NCI-H774 (cell line): ENCODE data around the gene TRH.
"Not testable (repeated sequence)": the region's sequence is repeated elsewhere in the genome, so short reads cannot be mapped to it uniquely, and the experiment has no call there.

Source experiments
- DNase-seq: peaks from one replicate; lab custom pipeline; 2025; lab: John Stamatoyannopoulos, UW

The TRH gene

GRCh38 chr3:129965937-129966336, 8.6 kb upstream of the TRH start:
- no peak for DNase-seq

- no peak for DNase-seq
These were observed 7.6 kb upstream of the TRH start for GRCh38 chr3:129966876-129967275.

GRCh38 chr3:129967761-129968160, 6.8 kb upstream of the TRH start:
- DNase-seq, result no peak

GRCh38 chr3:129971351-129972052, 3.0 kb upstream of the TRH start:
- no peak for DNase-seq

- no peak for DNase-seq
These were observed 2.2 kb upstream of the TRH start for GRCh38 chr3:129972301-129972700.

GRCh38 chr3:129973853-129974563, 512 bp upstream of the TRH start:
- DNase-seq, result no peak

- DNase-seq, result no peak
These were observed 549 bp downstream of the TRH start for GRCh38 chr3:129974833-129975704.

- no peak for DNase-seq
These were observed 1.2 kb downstream of the TRH start for GRCh38 chr3:129975705-129976048.

GRCh38 chr3:129976286-129976685, 1.8 kb downstream of the TRH start:
- no peak for DNase-seq

GRCh38 chr3:129978123-129978522, 3.6 kb downstream of the TRH start:
- no peak for DNase-seq

- no peak for DNase-seq
These were observed 5.4 kb downstream of the TRH start for GRCh38 chr3:129979905-129980304.

- no peak for DNase-seq
These were observed 9.0 kb downstream of the TRH start for GRCh38 chr3:129983561-129983960.

GRCh38 chr3:129984125-129984524, 9.6 kb downstream of the TRH start:
- DNase-seq, result no peak

GRCh38 chr3:129985113-129985512, 10.6 kb downstream of the TRH start:
- no peak for DNase-seq

- no peak for DNase-seq
These were observed 13.9 kb downstream of the TRH start for GRCh38 chr3:129988429-129988828.

- DNase-seq, result no peak
These were observed 14.9 kb downstream of the TRH start for GRCh38 chr3:129989414-129989813.

GRCh38 chr3:129992781-129993180, 18.3 kb downstream of the TRH start:
- DNase-seq, result no peak

- DNase-seq, result no peak
These were observed 20.5 kb downstream of the TRH start for GRCh38 chr3:129994883-129995559.

GRCh38 chr3:129996073-129996472, 21.6 kb downstream of the TRH start:
- DNase-seq, result no peak

- not testable (repeated sequence) for DNase-seq
These were observed 24.7 kb downstream of the TRH start for GRCh38 chr3:129999176-129999575.

- DNase-seq, result not testable (repeated sequence)
These were observed 28.4 kb downstream of the TRH start for GRCh38 chr3:130002666-130003598.
